Body of pancreas (tissue), 4 donors: ENCODE measurements around the gene RMND1.

Source experiments
- CTCF ChIP-seq, 7 experiments: fragments of 450-650 bp in 4 of 7; fragments of 200-600 bp in 3 of 7; sonication (generic) in 3 of 7; IDR thresholded peaks; one replicate each; pipeline ENCODE4 v1.5.1; 2016 to 2019; ENCODE audit warnings: antibody characterized with exemption in 7 of 7
- POLR2A ChIP-seq, 3 donors: fragments of 450-650 bp; IDR thresholded peaks; one replicate each; pipeline ENCODE4 v1.6.1; 2016; ENCODE audit warnings: antibody characterized with exemption in 3 of 3, mild to moderate bottlenecking in 2 of 3

GRCh38 chr6:151482290-151482689 is 30.4 kb upstream of the RMND1 start:
- no peak for TF ChIP-seq CTCF (IDR thresholded peaks at IDR 0.05)
- TF ChIP-seq POLR2A (IDR thresholded peaks at IDR 0.05): no peak
